HepG2 (cell line): ENCODE measurements around the gene GPR183.

Experiments
- CBX5 ChIP-seq: sonication (generic); formaldehyde crosslinking; IDR thresholded peaks from 2 replicates; pipeline ENCODE4 v1.4.0; 2020; ENCODE audit warnings: missing genetic modification reagents, borderline replicate concordance
- NFKB2 ChIP-seq: sonication (generic); formaldehyde crosslinking; IDR thresholded peaks from 2 replicates; pipeline ENCODE4 v1.4.0; 2020; ENCODE audit warnings: missing genetic modification reagents, borderline replicate concordance
- ZBTB21 ChIP-seq: sonication (generic); formaldehyde crosslinking; IDR thresholded peaks from 2 replicates; pipeline ENCODE4 v1.4.0; 2020; ENCODE audit warnings: missing genetic modification reagents
- ZFYVE20 ChIP-seq: sonication (generic); formaldehyde crosslinking; IDR thresholded peaks from 2 replicates; pipeline ENCODE4 v1.8.0; 2023; ENCODE audit warnings: low read depth, mild to moderate bottlenecking, moderate library complexity, missing genetic modification reagents, borderline replicate concordance
- ZNF607 ChIP-seq: sonication (generic); formaldehyde crosslinking; IDR thresholded peaks from 2 replicates; pipeline ENCODE4 v1.5.1; 2020; ENCODE audit warnings: missing genetic modification reagents, mild to moderate bottlenecking, borderline replicate concordance
- ZSCAN29 ChIP-seq: sonication (generic); formaldehyde crosslinking; conservative IDR thresholded peaks from 2 replicates; pipeline ENCODE4 v1.4.0; 2020; ENCODE audit warnings: mild to moderate bottlenecking, missing genetic modification reagents
- TF ChIP-seq, protein P1 (sequence below): sonication (generic); formaldehyde crosslinking; IDR thresholded peaks from 2 replicates; pipeline ENCODE4 v1.4.0; 2020; ENCODE audit warnings: missing genetic modification reagents
- TF ChIP-seq, protein P2 (sequence below): sonication (generic); formaldehyde crosslinking; IDR thresholded peaks from 2 replicates; pipeline ENCODE4 v1.4.0; 2020; ENCODE audit warnings: missing genetic modification reagents
- TF ChIP-seq, protein P3 (sequence below): IDR thresholded peaks from 2 replicates; pipeline ENCODE4 v1.6.1; 2016; ENCODE audit warnings: missing compliant biosample characterization, missing genetic modification reagents, borderline replicate concordance

DNA sequence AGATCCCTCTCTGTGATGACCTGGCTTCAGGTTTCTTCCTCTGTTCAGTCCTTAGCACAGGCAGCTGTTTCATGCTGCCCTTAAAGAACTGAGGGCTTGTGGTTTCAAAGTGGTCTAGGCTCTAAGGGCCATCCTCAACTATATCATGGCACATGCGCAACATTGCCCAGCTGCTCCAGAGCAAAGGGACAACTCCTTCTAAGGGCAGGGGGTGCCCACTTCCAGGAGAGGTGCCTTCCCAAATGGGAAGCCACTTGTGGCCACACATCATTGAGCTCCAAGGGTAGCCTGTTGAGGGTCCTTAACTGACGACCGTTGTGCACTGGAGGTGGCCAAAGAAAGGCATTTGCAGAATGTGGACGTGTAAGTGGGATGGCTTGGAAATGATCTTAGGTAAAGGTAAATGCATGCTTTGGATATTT is 7.3 kb downstream of the GPR183 start:
- TF ChIP-seq NFKB2 (CRISPR knock-in tag) = no peak
- TF ChIP-seq, protein P1, sequence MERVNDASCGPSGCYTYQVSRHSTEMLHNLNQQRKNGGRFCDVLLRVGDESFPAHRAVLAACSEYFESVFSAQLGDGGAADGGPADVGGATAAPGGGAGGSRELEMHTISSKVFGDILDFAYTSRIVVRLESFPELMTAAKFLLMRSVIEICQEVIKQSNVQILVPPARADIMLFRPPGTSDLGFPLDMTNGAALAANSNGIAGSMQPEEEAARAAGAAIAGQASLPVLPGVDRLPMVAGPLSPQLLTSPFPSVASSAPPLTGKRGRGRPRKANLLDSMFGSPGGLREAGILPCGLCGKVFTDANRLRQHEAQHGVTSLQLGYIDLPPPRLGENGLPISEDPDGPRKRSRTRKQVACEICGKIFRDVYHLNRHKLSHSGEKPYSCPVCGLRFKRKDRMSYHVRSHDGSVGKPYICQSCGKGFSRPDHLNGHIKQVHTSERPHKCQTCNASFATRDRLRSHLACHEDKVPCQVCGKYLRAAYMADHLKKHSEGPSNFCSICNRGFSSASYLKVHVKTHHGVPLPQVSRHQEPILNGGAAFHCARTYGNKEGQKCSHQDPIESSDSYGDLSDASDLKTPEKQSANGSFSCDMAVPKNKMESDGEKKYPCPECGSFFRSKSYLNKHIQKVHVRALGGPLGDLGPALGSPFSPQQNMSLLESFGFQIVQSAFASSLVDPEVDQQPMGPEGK (CRISPR knock-in tag) = no peak
- TF ChIP-seq ZNF607 (CRISPR knock-in tag) = no peak
- TF ChIP-seq, protein P2, sequence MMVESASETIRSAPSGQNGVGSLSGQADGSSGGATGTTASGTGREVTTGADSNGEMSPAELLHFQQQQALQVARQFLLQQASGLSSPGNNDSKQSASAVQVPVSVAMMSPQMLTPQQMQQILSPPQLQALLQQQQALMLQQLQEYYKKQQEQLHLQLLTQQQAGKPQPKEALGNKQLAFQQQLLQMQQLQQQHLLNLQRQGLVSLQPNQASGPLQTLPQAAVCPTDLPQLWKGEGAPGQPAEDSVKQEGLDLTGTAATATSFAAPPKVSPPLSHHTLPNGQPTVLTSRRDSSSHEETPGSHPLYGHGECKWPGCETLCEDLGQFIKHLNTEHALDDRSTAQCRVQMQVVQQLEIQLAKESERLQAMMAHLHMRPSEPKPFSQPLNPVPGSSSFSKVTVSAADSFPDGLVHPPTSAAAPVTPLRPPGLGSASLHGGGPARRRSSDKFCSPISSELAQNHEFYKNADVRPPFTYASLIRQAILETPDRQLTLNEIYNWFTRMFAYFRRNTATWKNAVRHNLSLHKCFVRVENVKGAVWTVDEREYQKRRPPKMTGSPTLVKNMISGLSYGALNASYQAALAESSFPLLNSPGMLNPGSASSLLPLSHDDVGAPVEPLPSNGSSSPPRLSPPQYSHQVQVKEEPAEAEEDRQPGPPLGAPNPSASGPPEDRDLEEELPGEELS (CRISPR knock-in tag) = no peak
- TF ChIP-seq ZFYVE20 (CRISPR knock-in tag) = no peak
- TF ChIP-seq ZSCAN29 (CRISPR knock-in tag) = no peak
- TF ChIP-seq, protein P3, sequence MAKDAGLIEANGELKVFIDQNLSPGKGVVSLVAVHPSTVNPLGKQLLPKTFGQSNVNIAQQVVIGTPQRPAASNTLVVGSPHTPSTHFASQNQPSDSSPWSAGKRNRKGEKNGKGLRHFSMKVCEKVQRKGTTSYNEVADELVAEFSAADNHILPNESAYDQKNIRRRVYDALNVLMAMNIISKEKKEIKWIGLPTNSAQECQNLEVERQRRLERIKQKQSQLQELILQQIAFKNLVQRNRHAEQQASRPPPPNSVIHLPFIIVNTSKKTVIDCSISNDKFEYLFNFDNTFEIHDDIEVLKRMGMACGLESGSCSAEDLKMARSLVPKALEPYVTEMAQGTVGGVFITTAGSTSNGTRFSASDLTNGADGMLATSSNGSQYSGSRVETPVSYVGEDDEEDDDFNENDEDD (CRISPR knock-in tag) = no peak
- TF ChIP-seq CBX5 (CRISPR knock-in tag) = no peak
- no peak for TF ChIP-seq ZBTB21
